Measurements from ENCODE around the gene PRPH. TPM values are rescaled to one million over a fixed set of nuclear protein-coding genes. Genes with fewer than 3 reads are reported as not detected.
"Not testable (repeated sequence)": the region's sequence is repeated elsewhere in the genome, so short reads cannot be mapped to it uniquely, and the experiment has no call there.

The PRPH gene
- total RNA-seq, 1 donor from 2014 or later = not detected

DNA sequence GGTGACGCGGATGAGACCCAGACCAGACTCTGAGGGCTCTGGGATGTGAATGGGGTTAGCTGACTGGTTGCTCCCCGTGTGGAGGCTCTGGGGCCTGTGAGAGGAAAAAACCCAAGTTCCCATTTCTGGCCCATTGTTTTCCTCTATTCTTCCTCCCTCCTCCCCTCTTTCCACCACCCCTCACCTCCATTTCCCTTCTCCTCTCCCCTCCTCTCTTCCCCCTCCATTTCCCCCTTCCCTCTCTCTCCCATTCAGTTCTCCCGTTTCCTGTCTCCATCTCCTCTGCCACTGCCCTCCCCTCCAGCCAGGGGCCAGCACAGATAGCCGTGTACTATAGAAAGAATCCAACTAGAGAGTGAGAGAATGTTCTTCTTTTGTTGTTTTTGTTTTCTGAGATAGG, 12.6 kb upstream of the PRPH start:
- peaks cover 10% of the 10 kb centered on the region for H3K27me3 ChIP-seq
- intact Hi-C loops (cut with DNase I) = loop anchor here (10.0 kb wide), 1 partner anchor 62 kb away; the partner anchor contains the start of gene DNAJC22
- H3K4me1 ChIP-seq = peaks cover 5% of the 10 kb centered on the region
- DNase-seq = no peak
- no peak for ATAC-seq
- H3K4me3 ChIP-seq = no peak overlapping the region
- H3K9me3 ChIP-seq = no peaks in the 10 kb centered on the region
- no peaks in the 10 kb centered on the region for H3K36me3 ChIP-seq
- no peak overlapping the region for H3K27ac ChIP-seq
- TF ChIP-seq, protein P1, sequence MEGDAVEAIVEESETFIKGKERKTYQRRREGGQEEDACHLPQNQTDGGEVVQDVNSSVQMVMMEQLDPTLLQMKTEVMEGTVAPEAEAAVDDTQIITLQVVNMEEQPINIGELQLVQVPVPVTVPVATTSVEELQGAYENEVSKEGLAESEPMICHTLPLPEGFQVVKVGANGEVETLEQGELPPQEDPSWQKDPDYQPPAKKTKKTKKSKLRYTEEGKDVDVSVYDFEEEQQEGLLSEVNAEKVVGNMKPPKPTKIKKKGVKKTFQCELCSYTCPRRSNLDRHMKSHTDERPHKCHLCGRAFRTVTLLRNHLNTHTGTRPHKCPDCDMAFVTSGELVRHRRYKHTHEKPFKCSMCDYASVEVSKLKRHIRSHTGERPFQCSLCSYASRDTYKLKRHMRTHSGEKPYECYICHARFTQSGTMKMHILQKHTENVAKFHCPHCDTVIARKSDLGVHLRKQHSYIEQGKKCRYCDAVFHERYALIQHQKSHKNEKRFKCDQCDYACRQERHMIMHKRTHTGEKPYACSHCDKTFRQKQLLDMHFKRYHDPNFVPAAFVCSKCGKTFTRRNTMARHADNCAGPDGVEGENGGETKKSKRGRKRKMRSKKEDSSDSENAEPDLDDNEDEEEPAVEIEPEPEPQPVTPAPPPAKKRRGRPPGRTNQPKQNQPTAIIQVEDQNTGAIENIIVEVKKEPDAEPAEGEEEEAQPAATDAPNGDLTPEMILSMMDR (IDR thresholded peaks at IDR 0.05) = no peak

DNA sequence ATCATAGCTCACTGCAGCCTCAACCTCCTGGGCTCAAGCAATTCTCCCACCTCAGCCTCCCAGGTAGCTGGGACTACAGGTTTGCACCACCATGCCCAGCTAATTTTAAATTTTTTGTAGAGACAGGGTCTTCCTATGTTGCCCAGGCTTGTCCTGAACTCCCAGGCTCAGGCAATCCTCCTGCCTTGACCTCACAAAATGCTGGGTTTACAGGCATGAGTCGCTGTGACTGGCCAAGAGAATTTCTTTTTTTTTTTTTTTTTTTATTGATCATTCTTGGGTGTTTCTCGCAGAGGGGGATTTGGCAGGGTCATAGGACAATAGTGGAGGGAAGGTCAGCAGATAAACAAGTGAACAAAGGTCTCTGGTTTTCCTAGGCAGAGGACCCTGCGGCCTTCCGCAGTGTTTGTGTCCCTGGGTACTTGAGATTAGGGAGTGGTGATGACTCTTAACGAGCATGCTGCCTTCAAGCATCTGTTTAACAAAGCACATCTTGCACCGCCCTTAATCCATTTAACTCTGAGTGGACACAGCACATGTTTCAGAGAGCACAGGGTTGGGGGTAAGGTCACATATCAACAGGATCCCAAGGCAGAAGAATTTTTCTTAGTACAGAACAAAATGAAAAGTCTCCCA, 12.1 kb upstream of the PRPH start:
- not testable (repeated sequence) for H3K27ac ChIP-seq, H3K4me3 ChIP-seq, H3K36me3 ChIP-seq, H3K9me3 ChIP-seq, ATAC-seq, H3K4me1 ChIP-seq
- peak; percentile 1 for DNase-seq
- peaks cover 12% of the 10 kb centered on the region for H3K27me3 ChIP-seq
- intact Hi-C loops (cut with DNase I) = loop anchor here (10.0 kb wide), 1 partner anchor 62 kb away; the partner anchor contains the start of gene DNAJC22

DNA sequence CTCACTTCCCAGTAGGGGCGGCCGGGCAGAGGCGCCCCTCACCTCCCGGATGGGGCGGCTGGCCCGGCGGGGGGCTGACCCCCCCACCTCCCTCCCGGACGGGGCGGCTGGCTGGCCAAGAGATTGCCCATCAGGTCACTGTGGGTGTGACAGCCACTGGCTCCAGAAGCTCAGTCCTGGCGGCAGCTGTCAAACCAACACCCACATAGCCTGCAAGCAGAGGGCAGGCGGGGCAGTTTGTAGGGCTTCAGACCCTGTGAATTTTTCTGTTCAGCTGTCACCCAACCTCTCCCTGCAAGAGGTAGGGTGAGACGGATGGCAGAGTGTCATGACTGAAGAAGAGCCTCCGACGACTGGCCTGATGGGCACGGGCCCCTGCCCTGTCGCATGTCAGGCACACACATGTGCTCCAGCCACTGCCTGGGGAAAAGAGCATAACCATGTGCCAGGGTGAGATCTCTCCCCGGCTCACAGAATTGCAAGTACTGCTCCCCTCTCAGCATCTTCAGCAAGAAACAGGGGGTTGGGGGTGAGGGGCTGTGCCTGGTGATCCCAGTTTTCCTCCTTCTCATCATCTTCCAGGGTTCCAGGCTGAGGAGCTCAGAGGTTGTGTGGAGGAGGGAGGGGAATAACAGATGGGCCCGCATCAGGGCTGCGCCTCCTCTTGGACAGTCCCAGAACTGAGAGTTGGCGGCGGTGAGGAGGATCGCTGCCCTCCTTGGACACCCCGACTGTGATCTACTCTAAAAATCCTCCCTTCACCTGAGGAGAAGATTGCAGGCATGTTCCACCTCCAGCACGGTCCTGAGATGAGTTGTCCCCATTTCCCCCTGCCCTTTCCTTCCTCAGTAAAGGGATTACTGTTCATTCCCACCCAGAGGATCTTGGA, 11.2 kb upstream of the PRPH start:
- intact Hi-C loops (cut with DNase I) = loop anchor here (10.0 kb wide), 1 partner anchor 61 kb away; the partner anchor contains the start of gene DNAJC22
- no peak overlapping the region for H3K4me3 ChIP-seq
- peaks cover 12% of the 10 kb centered on the region for H3K27me3 ChIP-seq
- TF ChIP-seq, protein P1 (IDR thresholded peaks at IDR 0.05) = no peak
- no peak overlapping the region for H3K27ac ChIP-seq
- no peak for ATAC-seq
- DNase-seq = peak; percentile 54
- H3K4me1 ChIP-seq = peaks cover 5% of the 10 kb centered on the region
- H3K36me3 ChIP-seq = no peaks in the 10 kb centered on the region
- H3K9me3 ChIP-seq = no peaks in the 10 kb centered on the region

DNA sequence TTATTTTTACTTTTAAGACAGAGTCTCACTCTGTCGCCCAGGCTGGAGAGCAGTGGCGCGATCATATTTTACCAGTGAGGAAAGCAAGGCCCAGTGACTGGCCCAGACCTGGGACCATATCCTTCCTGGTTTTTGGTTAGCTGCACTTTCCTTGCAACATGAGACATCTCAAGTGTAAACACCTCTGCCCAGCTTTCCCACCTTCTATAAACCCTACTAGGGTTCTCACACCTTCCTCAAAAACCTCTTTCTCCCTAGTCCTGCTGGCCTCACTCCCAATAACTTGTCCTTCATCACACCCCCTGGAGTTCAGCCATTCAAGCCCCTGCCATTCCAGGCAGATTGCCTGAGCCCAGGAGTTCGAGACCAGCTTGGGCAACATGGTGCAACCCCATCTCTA, 10.3 kb upstream of the PRPH start:
- TF ChIP-seq, protein P1 (IDR thresholded peaks at IDR 0.05) = no peak
- intact Hi-C loops (cut with DNase I) = loop anchor here (10.0 kb wide), 1 partner anchor 60 kb away; the partner anchor contains the start of gene DNAJC22
- ATAC-seq (no peak), DNase-seq (peak; percentile 1)
- Histone ChIP-seq H3K27me3 (peaks cover 12% of the 10 kb centered on the region), H3K27ac (no peak overlapping the region), H3K4me3 (no peak overlapping the region), H3K4me1 (peaks cover under 1% of the 10 kb centered on the region), H3K9me3 (no peaks in the 10 kb centered on the region), H3K36me3 (no peaks in the 10 kb centered on the region)

DNA sequence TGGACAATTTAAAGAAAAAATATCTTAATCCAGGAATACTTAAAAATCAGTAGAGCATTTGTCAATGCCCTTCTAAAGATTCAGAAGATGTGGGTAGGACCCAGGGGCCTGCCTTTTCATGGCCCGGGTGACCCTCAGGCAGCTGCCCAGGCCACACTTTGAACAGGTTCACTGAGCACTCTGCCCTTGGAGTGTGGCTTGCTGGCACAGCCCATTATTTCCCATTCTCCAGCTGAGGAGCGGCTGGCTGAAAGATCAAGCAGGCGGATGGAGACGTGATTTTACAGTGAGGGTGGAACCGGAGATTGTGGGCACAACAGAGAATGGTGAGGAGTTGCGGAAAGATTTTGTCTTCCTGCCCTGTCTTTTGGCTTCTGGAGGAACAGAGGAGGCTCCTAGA, 7.1 kb upstream of the PRPH start:
- TF ChIP-seq, protein P1 (IDR thresholded peaks at IDR 0.05) = no peak
- Histone ChIP-seq H3K4me3 (no peak overlapping the region), H3K27ac (no peak overlapping the region), H3K36me3 (no peaks in the 10 kb centered on the region), H3K9me3 (no peaks in the 10 kb centered on the region), H3K4me1 (no peaks in the 10 kb centered on the region), H3K27me3 (peaks cover 12% of the 10 kb centered on the region)
- no peak for ATAC-seq
- DNase-seq = peak; percentile 25
- intact Hi-C loops (cut with DNase I) = loop anchor here (10.0 kb wide), 1 partner anchor 57 kb away; the partner anchor contains the start of gene DNAJC22

DNA sequence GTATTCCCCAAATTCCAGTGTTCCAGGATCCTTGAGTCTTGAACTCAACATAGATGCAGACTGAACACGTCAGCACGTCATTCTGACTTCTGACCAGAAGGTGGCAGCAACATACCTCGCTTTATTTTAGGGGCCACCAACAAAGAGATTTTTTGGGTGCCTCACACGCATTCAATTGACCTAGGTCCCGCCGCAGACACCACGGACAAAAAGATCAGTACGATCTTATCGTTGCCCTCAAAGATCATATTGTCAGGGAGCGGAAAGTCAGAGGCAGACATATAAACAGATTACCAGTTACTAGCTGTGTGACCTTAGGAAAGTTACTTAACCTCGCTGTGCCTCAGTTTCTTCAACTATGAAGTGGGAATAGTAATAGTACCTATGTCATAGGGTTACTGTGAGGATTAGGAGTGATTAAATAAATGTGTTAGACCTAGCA, 6.5 kb upstream of the PRPH start:
- ATAC-seq = peak; percentile 85
- H3K9me3 ChIP-seq = no peaks in the 10 kb centered on the region
- no peak overlapping the region for H3K27ac ChIP-seq
- H3K36me3 ChIP-seq = no peaks in the 10 kb centered on the region
- H3K4me3 ChIP-seq = no peak overlapping the region
- intact Hi-C loops (cut with DNase I) = loop anchor here (10.0 kb wide), 1 partner anchor 56 kb away; the partner anchor contains the start of gene DNAJC22
- peaks cover 2% of the 10 kb centered on the region for H3K4me1 ChIP-seq
- H3K27me3 ChIP-seq = peaks cover 12% of the 10 kb centered on the region
- DNase-seq = peak; percentile 29
- TF ChIP-seq, protein P1 (IDR thresholded peaks at IDR 0.05) = peak; percentile 88
